ENCODE results near the gene APBB1IP.
"Not testable (repeated sequence)": the region's sequence is repeated elsewhere in the genome, so short reads cannot be mapped to it uniquely, and the experiment has no call there.

- TF ChIP-seq POLR2A, CTCF (IDR thresholded peaks at IDR 0.05): not testable (repeated sequence)
These were observed 66.3 kb downstream of the APBB1IP start for GRCh38 chr10:26504429-26504828.
